Brain microvascular endothelial cell (primary cell): Measurements from ENCODE around the gene PTGR1.
A peak's percentile ranks its signal among the peaks of the same experiment; 100 is the strongest.

ENCODE experiments used
- DNase-seq: peaks from one replicate; pipeline ENCODE4 v3.0.0-alpha.2; 2020
- H3K27ac ChIP-seq: fragments of 250-450 bp; sonication (Bioruptor Pico); 2 replicates; pipeline ENCODE4 v1.5.1; 2020; ENCODE audit warnings: mild to moderate bottlenecking, moderate library complexity
- H3K27me3 ChIP-seq: fragments of 250-450 bp; sonication (Bioruptor Pico); replicated peaks from 2 replicates; pipeline ENCODE4 v1.5.1; 2020; ENCODE audit warnings: mild to moderate bottlenecking
- H3K36me3 ChIP-seq: fragments of 250-450 bp; sonication (Bioruptor Pico); replicated peaks from 2 replicates; pipeline ENCODE4 v1.5.1; 2020; ENCODE audit warnings: mild to moderate bottlenecking
- H3K4me3 ChIP-seq: 2 replicates; pipeline ENCODE4 v1.5.1; 2011; ENCODE audit warnings: low read depth, mild to moderate bottlenecking, control low read depth, low read length, moderate library complexity
- in situ Hi-C: cut with HindIII; loops from 2 replicates; pipeline ENCODE4 v1.10.0; 2017; ENCODE audit warnings: low sequenced_read_pairs, low pct_ligation_motif_present
- TF ChIP-seq, protein P1 (sequence below): IDR thresholded peaks from 2 replicates; pipeline ENCODE4 v1.5.1; 2011; ENCODE audit warnings: low read depth, mild to moderate bottlenecking, moderate library complexity, low read length, control low read depth, inconsistent platforms; ENCODE audit errors: missing control alignments

Gene PTGR1

DNA sequence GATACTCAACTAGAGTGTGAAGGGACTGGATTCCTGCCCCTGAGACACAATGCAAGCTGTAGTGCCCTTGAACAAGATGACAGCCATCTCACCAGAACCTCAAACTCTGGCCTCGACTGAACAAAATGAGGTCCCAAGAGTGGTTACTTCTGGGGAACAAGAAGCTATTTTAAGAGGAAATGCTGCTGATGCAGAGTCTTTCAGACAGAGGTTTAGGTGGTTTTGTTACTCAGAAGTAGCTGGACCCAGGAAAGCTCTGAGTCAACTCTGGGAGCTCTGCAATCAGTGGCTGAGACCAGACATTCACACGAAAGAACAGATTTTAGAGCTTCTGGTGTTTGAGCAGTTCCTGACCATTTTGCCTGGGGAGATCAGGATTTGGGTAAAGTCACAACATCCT is 72.1 kb downstream of the PTGR1 start:
- no peak overlapping the region for H3K4me3 ChIP-seq
- no peak overlapping the region for H3K27ac ChIP-seq
- in situ Hi-C loops = no loop called here
- no peak for DNase-seq
- no peaks in the 10 kb centered on the region for H3K36me3 ChIP-seq
- H3K27me3 ChIP-seq = no peaks in the 10 kb centered on the region
- TF ChIP-seq, protein P1, sequence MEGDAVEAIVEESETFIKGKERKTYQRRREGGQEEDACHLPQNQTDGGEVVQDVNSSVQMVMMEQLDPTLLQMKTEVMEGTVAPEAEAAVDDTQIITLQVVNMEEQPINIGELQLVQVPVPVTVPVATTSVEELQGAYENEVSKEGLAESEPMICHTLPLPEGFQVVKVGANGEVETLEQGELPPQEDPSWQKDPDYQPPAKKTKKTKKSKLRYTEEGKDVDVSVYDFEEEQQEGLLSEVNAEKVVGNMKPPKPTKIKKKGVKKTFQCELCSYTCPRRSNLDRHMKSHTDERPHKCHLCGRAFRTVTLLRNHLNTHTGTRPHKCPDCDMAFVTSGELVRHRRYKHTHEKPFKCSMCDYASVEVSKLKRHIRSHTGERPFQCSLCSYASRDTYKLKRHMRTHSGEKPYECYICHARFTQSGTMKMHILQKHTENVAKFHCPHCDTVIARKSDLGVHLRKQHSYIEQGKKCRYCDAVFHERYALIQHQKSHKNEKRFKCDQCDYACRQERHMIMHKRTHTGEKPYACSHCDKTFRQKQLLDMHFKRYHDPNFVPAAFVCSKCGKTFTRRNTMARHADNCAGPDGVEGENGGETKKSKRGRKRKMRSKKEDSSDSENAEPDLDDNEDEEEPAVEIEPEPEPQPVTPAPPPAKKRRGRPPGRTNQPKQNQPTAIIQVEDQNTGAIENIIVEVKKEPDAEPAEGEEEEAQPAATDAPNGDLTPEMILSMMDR = no peak

DNA sequence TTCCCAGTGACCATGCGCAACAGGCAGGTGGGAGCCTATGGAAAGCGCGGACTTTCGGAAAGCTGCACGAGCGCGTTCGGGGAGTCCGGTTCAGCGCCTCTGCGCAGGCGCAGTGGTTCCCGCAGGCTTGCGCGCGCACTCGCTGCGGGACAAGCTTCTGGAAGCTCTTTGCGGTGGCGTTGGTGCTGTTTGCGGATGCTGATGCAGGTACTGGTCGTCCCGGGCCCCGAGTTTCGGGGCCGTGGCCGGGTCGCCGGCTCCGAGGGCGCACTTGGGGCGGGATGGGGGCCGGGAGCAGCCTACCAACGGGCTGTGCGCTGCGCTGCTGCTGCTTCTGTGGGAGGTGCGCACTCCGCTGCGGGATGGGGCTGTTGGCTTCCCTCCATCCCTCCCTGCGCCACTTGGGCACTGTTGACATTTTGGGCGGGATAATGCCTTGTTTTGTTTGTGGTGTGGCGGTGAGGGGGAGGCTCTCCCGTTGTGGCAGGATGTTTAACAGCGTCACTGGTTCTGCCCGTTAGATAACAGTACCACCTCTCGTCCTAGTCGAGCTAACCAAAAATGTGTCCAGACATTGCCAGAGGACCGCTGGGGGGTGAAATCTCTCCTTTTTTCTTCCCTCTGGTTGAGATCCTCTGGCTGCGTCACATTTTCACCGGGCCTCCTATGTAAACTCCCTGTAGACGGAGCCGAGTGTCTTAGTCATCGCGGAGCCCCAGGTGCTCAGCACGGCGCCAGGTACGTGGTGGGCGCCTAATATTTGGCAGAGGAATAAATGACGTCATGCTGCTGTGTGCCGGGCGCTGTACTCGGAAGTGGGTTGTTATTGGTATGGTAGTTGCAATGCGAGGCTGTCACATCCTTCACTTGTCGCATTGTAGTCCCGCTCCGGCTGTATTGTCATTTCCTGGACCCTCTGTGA is 74.1 kb downstream of the PTGR1 start, which contains the start of gene ZNF483:
TSS of gene ZNF483 (plus strand) at position 124 of the 922 bp plus-strand sequence. CDS start 2,217 bp downstream, outside the sequence.
- Histone ChIP-seq H3K36me3 (no peaks in the 10 kb centered on the region), H3K27me3 (no peaks in the 10 kb centered on the region), H3K27ac (no peak within 1 kb of the TSS), H3K4me3 (peak within 1 kb of the TSS; percentile 76)
- TF ChIP-seq, protein P1 = no peak
- in situ Hi-C loops = no loop called here
- peak; percentile 57 for DNase-seq

DNA sequence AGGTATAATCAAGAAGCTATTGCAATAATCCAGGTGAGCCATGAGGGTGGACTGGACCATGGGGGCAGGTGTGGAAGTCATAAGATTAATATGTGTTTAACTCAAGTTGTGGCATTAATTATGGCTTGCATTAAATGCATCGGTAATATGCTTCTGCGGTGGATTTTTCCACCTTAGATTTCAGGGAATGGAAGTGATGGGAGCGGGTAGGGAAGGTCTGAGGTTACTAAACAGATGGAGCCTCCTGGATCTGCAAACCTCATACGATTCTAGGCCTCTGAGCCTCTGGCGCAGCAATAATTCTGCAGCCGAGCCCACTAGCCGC is 74.8 kb downstream of the PTGR1 start:
- Histone ChIP-seq H3K27ac (no peak overlapping the region), H3K27me3 (no peaks in the 10 kb centered on the region), H3K36me3 (no peaks in the 10 kb centered on the region), H3K4me3 (peak overlapping the region; percentile 76)
- TF ChIP-seq, protein P1 = no peak
- in situ Hi-C loops = no loop called here
- no peak for DNase-seq

DNA sequence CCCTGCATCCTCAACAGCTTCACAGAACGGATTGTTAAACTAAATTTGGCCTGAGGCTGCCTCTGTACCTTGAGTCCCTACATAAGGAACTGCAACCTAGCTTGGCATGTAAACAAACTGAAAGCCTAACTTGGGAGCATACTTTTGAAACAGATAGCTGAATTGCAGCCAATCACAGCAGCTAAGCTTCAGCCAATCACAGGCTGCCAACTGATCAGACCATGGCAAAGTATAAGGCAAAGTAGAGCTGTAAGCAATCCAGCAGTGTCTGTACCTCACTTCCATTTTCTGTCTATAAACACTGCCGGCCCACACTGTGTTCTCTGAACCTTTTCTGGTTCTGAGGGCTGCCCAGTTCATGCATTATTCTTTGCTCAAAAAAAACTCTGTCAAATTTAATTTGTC is 83.4 kb downstream of the PTGR1 start:
- no peak overlapping the region for H3K27ac ChIP-seq
- H3K4me3 ChIP-seq = no peak overlapping the region
- in situ Hi-C loops = no loop called here
- TF ChIP-seq, protein P1 = no peak
- no peaks in the 10 kb centered on the region for H3K27me3 ChIP-seq
- peak; percentile 12 for DNase-seq
- no peaks in the 10 kb centered on the region for H3K36me3 ChIP-seq

DNA sequence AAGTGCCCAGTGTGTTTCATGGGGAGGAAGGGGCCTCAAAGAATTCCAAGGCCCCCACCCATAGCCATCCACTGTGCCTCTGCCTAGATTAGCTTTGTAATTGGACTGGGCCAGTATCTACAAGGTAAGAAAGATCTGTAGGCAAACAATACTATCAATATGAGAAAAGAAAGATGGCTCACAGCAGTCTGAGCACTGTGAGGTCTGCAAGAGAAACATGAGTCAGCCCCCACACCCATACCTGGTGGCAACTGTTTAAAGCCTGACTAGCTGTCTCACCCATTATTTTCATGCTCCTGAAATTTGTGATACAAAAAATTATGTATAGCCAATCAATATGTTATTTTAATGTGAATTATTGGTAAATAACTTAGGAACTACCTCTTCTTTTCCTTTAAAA is 84.5 kb downstream of the PTGR1 start:
- TF ChIP-seq, protein P1 = no peak
- no peaks in the 10 kb centered on the region for H3K36me3 ChIP-seq
- no peak overlapping the region for H3K27ac ChIP-seq
- in situ Hi-C loops = no loop called here
- no peak overlapping the region for H3K4me3 ChIP-seq
- H3K27me3 ChIP-seq = no peaks in the 10 kb centered on the region
- DNase-seq = no peak
